ENCODE results near the gene BABAM1.
"Not testable (repeated sequence)": the region's sequence is repeated elsewhere in the genome, so short reads cannot be mapped to it uniquely, and the experiment has no call there.

The BABAM1 gene

GRCh38 chr19:17243830-17244617 is 23.2 kb upstream of the BABAM1 start:
- DNase-seq (ENCODE audit: low spot score) = no peak

- DNase-seq (ENCODE audit: low spot score) = no peak
Measured at GRCh38 chr19:17244618-17245534, 22.4 kb upstream of the BABAM1 start.

GRCh38 chr19:17245535-17245984 is 21.7 kb upstream of the BABAM1 start, which contains the start of gene NR2F6:
NR2F6 (minus strand) TSS chr19:17245919; CDS start chr19:17245220, 699 bp downstream.
- DNase-seq (ENCODE audit: low spot score) = no peak

- no peak for DNase-seq (ENCODE audit: low spot score)
Measured at GRCh38 chr19:17246681-17247425, 20.4 kb upstream of the BABAM1 start.

GRCh38 chr19:17248011-17248776 is 19.0 kb upstream of the BABAM1 start:
- DNase-seq (ENCODE audit: low spot score) = no peak

DNA sequence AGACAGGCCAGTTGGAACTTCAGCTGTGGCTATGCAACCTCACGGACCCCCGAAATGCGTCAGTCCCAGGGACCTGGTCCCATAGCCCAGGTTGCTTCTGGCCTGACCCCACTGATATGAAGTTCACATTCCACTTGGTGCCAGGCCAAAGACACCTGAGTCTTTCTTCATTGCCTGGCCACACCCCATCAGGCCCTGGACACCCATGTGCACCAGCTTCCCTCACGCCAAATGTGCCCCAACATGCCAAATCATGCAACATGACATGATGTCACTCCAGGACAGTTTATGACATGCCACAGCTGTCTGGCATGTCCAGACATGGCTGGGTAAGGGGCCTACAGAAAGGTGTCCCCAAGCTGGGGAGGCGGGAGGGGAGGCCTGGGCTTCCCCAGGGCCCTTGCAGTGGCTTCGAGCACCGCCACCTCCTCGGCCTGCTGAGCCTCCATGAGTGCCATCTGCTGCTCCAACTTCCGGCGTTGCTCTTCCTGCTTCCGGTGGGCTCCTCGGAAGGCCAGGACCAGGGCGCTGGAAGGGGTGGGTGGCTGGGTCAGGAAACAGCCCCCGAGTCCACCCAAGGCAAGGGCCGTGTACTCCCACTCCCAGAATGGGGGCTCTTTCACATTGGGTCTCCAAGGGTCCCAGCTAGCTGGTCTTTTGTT is 17.2 kb upstream of the BABAM1 start:
- DNase-seq (ENCODE audit: low spot score) = no peak

GRCh38 chr19:17254636-17255035 is 12.6 kb upstream of the BABAM1 start:
- DNase-seq (ENCODE audit: low spot score) = no peak

GRCh38 chr19:17255150-17255621 is 12.1 kb upstream of the BABAM1 start:
- DNase-seq (ENCODE audit: low spot score) = no peak

DNA sequence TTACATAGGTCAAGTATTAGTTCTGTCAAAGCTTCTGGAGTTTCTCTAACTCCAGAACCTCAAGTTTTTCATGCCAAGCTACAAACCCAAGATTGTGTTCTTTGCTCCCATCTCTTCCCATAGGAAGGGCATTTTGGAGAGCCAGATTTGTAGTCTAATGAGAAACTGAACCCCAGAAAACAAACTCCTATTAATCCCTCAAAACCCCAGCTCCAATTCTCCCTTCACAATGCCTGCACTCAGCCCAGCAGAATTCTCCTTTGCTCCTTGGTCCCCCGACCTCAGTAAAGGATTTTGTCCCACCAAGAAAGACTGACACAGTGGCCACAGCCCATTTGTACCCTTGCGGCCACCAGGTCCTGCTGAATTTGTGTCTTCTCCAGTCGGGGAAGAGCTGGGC is 11.1 kb upstream of the BABAM1 start:
- no peak for DNase-seq (ENCODE audit: low spot score)

DNA sequence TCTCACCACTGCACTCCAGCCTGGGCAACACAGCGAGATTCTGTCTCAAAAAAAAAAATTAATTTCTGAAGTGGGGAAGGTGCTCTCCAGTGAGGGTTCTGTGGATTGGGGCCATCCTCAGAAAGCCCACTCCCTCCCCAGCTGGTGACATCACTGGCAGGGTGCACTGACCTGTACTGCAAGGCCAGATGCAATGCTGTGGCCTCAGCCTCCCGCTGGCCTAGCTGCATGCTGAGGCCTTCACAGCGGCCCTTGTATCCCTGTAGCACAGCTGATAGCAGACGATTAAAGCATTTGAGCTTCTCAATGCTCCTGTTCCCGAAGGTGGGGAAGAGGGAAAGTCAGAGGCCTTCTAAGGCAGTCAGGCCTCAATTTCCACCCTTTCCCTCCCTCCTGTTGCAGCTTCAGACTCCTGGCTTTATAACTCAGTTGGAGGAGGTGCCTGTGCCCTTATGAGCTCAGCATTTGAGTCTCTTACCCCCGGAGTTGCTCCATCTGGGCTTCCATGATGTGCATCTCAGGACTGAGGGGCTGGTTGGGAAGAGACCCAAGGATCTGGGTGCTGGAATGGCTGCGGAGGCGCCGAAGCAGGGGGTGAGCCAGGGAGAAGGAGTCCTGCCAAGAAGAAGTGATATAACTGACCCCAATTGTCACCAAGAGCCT is 8.0 kb upstream of the BABAM1 start:
- no peak for DNase-seq (ENCODE audit: low spot score)

GRCh38 chr19:17259934-17260333 is 7.3 kb upstream of the BABAM1 start:
- DNase-seq (ENCODE audit: low spot score) = no peak

GRCh38 chr19:17260842-17261325 is 6.4 kb upstream of the BABAM1 start:
- DNase-seq (ENCODE audit: low spot score) = peak; percentile 93

GRCh38 chr19:17262557-17262956 is 4.7 kb upstream of the BABAM1 start:
- DNase-seq (ENCODE audit: low spot score) = no peak

DNA sequence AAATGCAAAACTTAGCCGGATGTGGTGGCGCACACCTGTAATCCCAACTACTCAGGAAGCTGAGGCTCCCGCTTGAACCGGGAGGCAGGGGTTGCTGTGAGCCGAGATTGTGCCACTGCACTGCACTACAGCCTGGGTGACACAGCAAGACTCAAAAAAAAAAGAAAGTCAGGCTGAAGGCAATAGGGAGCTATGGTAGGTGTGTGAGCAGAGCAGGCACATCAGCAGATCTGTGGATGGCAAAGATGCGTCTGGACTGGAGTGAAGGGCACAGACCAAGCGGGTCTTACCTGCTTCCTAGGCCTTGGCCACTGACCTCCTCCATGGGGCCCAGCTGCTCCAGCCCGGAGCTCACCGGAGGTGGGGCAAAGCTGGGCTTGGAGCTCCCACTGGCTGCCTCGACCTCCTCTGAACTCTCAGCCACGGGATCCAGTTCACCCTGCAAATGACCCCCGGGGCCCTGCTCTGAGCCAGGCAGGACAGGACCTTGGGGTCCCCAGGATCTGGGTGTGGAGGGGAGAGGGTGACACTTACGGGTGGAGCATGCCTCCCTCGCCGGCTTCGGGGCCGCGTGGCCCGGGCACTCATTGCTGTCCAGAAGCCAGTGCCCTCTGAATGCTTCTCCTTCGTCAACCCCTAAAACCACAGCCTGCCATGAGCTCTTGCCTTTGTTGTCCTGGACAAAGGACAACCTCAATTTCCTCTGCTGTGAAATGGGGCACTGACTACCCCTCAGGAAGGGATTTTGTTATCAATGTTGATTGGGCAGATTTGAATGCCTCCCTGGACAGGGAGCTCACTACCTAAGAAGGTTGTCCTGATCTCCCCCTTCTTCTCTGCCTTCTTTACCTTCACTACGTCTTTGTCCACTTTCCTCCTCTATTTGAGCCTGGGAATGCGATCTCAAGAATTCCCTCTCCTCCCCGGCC is 3.3 kb upstream of the BABAM1 start:
- DNase-seq (ENCODE audit: low spot score) = no peak

DNA sequence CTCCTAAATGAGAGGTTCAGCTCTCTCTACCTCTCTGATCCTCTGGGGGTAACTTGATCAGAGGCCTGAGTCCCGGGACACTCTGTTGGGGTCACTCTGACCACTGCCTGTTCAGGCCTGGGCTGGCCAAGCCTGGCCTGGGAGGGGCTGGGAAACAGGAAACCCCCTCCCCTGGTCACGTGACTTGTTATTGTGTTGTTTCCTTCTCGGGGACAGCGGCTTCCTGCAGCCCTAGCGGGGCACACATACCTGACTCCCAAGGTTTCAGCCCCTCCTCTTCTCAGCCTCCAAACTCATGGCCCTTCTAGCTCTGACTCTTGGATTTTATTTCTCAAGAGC is 2.6 kb upstream of the BABAM1 start, which contains the start of gene USHBP1:
Gene USHBP1, minus strand, starts transcription at position 105 of the 339 bp plus-strand sequence. CDS start 446 bp downstream, outside the sequence.
- no peak for DNase-seq (ENCODE audit: low spot score)

- no peak for DNase-seq (ENCODE audit: low spot score)
Measured at GRCh38 chr19:17266026-17266425, 1.2 kb upstream of the BABAM1 start.

GRCh38 chr19:17266589-17266974 is 661 bp upstream of the BABAM1 start:
- DNase-seq (ENCODE audit: low spot score) = no peak

- DNase-seq (ENCODE audit: low spot score) = no peak
Measured at GRCh38 chr19:17268754-17269153, 1.5 kb downstream of the BABAM1 start.

DNA sequence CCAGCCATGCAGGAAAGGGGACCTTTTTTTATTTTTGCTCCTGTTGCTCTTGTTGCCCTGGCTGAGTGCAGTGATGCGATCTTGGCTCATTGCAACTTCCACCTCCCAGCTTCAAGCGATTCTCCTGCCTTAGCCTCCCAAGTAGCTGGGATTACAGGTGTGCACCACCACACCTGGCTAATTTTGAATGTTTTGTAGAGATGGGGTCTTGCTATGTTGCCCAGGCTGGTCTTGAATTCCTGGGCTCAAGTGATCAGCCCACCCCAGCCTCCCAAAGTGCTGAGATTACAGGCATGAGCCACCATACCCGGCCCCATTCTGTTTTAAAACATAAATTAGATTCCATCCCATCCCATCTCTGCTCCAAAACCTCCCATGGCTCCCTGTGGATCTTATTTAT is 7.6 kb downstream of the BABAM1 start:
- not testable (repeated sequence) for DNase-seq (ENCODE audit: low spot score)

Data from hematopoietic multipotent progenitor cell treated with erythropoietin and hydrocortisone succinate and interleukin-3 and kit ligand, for 15 days (in vitro differentiated cells).